Smooth muscle cell of the pulmonary artery (primary cell): ENCODE measurements around the gene KCTD12. TPM values are rescaled to one million over a fixed set of nuclear protein-coding genes. Genes with fewer than 3 reads are reported as not detected.

Source experiments
- total RNA-seq: library from RNA; depleted of rRNA; stranded (reverse); fragments of >200 nt; gene quantifications from 2 replicates; pipeline ENCODE4 v1.2.3, GENCODE V29; 2014

The KCTD12 gene
- total RNA-seq: 46.5 and 47.1 TPM in 2 replicates

DNA sequence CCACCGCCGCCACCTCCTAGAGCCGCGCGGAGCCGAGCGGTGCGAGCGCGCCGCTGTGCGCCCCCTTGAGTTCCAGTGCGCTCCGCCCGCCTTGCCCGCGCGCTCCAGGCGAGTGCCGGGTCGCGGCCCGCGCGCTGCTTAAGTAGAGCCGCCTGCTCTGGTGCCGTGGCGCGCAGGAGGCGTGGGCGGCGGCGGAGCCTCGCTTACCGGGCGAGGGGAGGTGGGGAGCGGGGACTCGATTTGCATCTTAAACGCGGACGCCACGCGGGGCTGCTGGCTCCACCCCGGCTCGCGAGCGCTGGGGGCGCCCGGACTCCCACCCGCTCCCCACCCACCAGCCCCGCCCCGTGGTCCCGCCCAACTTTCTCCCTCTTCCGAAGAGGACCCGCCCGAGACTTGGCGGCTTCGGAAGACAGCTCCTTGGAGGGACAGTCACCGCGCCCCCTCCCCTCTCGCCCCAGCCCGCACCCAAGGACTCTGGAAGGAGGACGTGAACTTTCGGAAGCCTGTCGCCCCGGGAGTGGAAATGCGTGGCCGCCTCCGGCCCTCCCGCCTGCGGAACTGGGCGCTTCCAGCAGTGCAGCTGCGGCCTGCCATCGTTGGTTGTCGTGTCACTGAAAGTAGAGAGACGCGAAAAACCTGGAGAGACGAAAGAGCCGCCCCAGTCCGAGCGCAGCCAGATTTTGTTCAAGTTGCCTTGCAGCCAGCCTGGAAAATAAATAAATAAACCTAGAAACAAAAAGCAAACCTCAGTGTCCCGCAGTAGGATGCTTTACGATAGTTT lies at the start of gene KCTD12:
KCTD12 (minus strand) TSS at position 114 of the 784 bp plus-strand sequence. CDS start 257 bp downstream, outside the sequence.

Other genes with a start within 250 kb of the KCTD12 start
- not detected in 2 replicates for gene ACOD1, start 62.1 kb upstream of the KCTD12 start, total RNA-seq
- 46.7 and 48.3 TPM in 2 replicates for gene CLN5, start 105.7 kb upstream of the KCTD12 start, total RNA-seq
- 45.6 and 64.3 TPM in 2 replicates for gene FBXL3, start 140.8 kb upstream of the KCTD12 start, total RNA-seq